Skeletal muscle tissue (tissue), 4 donors: ENCODE data around the gene PGM2L1. TPM values are rescaled to one million over a fixed set of nuclear protein-coding genes. Genes with fewer than 3 reads are reported as not detected.

Source experiments
- H3K27ac ChIP-seq: one replicate; pipeline ENCODE4 v1.7.0; 2013; ENCODE audit warnings: mild to moderate bottlenecking, low read depth, low read length, inconsistent platforms
- H3K27me3 ChIP-seq, 3 donors: one replicate each; pipeline ENCODE4 v1.7.0; 2013; ENCODE audit warnings: low read length in 3 of 3; ENCODE audit not compliant: control insufficient read depth in 3 of 3, insufficient read depth in 3 of 3
- H3K36me3 ChIP-seq, 3 donors: one replicate each; pipeline ENCODE4 v1.7.0; 2013; ENCODE audit warnings: low read length in 3 of 3; ENCODE audit not compliant: control insufficient read depth in 3 of 3, insufficient read depth in 3 of 3
- H3K4me1 ChIP-seq, 3 donors: one replicate each; pipeline ENCODE4 v1.7.0; 2013; ENCODE audit warnings: low read length in 3 of 3, mild to moderate bottlenecking in 3 of 3; ENCODE audit not compliant: control insufficient read depth in 3 of 3, insufficient read depth in 3 of 3
- H3K4me3 ChIP-seq, 3 donors: one replicate each; pipeline ENCODE4 v1.7.0; 2013; ENCODE audit warnings: low read length in 3 of 3
- H3K9ac ChIP-seq, 3 donors: one replicate each; pipeline ENCODE4 v1.7.0; 2013; ENCODE audit warnings: low read length in 3 of 3, mild to moderate bottlenecking in 3 of 3, moderate library complexity in 2 of 3, low read depth in 1 of 3
- H3K9me3 ChIP-seq, 3 donors: one replicate each; pipeline ENCODE4 v1.7.0; 2013; ENCODE audit warnings: low read length in 3 of 3; ENCODE audit not compliant: control insufficient read depth in 3 of 3
- total RNA-seq: library from RNA; depleted of rRNA; stranded (reverse); fragments of >200 nt; gene quantifications from one replicate; pipeline ENCODE4 v1.2.3, GENCODE V29; 2014
- donor health status: Osteomylitis.

Gene PGM2L1
- total RNA-seq, 1 donor from 2014 or later = 5.2 TPM

- no peaks in the 10 kb centered on the region for H3K9me3 ChIP-seq
- H3K27me3 ChIP-seq = no peaks in the 10 kb centered on the region
- H3K36me3 ChIP-seq = no peaks in the 10 kb centered on the region
- H3K27ac ChIP-seq = peak overlapping the region; percentile 90
- peaks cover 30 to 33% (median 32%) of the 10 kb centered on the region in 3 donors for H3K4me1 ChIP-seq
- H3K9ac ChIP-seq = no peak overlapping the region
- no peak overlapping the region for H3K4me3 ChIP-seq
Observed at GRCh38 chr11:74326665-74327064, 71.6 kb downstream of the PGM2L1 start.

DNA sequence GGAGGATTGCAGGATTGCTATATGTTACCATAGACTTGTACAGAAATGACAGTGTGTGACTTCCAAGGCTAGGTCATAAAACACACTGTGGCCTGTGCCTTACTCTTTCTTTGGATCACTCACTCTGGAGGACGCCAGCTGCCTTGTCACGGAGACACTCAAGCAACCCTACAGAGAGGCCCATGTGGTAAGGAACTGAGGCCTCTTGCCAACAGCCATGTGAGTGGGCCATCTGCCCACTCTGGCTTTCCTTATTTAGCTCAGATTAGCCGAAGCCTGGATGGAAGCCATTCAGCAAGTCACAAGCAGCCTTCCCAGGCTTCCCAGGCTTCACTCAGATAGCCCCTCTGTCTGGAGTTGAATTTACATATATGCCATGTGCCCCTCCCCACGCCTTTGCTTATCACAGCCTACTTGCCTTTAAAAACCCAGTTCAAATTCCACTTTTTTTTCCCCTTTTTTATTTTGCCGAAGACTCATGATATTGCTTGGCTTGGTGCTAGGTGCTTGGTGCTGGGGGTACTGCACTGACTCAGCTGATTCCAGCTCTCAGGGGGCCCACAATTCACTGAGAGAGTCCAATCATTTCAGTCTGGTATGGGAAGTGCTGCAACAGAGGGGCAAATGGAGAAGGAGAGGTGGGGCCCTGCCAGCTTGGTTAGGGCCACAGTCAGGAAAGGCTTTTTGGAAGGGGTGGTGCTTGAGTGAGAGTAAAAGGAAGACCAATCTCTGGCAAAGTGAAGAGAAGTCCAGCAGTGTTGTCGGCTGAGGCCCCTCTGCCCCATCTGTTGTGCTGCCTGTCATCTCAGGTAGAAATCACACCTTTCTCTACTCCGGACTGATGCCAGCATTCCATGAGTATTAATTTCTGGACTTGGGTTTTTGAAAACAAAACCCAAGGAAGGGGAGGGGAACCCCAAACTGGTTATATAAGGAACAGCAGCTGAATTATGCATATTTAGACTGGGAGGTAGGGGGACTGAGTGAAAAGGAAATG, 72.3 kb downstream of the PGM2L1 start:
- Histone ChIP-seq H3K36me3 (no peaks in the 10 kb centered on the region), H3K9ac (peak overlapping the region; percentile 50 to 69 (median 65)), H3K9me3 (no peaks in the 10 kb centered on the region), H3K27ac (peak overlapping the region; percentile 90), H3K4me1 (peaks cover 32 to 35% (median 34%) of the 10 kb centered on the region in 3 donors), H3K27me3 (no peaks in the 10 kb centered on the region), H3K4me3 (peak overlapping the region in 2 of 3 donors; percentile 25 to 49)

DNA sequence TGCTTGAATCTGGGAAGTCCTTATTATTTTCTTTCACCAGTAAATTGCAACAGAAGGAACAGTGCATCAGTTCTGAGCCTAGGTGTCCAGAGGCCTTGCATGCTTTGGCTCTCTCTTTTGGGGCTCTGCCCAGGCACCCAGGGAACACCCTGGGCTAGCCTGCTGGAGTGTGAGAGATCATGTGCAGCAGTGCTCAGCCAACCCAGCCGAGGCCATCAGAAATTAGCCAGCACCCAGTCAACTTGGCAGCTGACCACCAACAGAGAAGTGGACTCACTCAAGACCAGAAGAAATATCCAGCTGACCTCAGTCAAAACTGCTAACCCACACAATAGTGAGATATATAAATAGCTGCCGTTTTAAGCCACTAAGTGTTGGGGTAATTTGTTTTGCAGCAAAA, 75.6 kb downstream of the PGM2L1 start:
- Histone ChIP-seq H3K4me1 (peaks cover 32 to 41% (median 34%) of the 10 kb centered on the region in 3 donors), H3K9ac (no peak overlapping the region), H3K36me3 (no peaks in the 10 kb centered on the region), H3K27me3 (no peaks in the 10 kb centered on the region), H3K4me3 (no peak overlapping the region), H3K9me3 (no peaks in the 10 kb centered on the region), H3K27ac (peak overlapping the region; percentile 37)

- peaks cover 28 to 35% (median 30%) of the 10 kb centered on the region in 3 donors for H3K4me1 ChIP-seq
- no peak overlapping the region for H3K27ac ChIP-seq
- H3K27me3 ChIP-seq = no peaks in the 10 kb centered on the region
- H3K9ac ChIP-seq = no peak overlapping the region
- H3K9me3 ChIP-seq = peaks cover 0 to 2% (median 0%) of the 10 kb centered on the region in 3 donors
- no peak overlapping the region for H3K4me3 ChIP-seq
- no peaks in the 10 kb centered on the region for H3K36me3 ChIP-seq
Observed at GRCh38 chr11:74321487-74322188, 76.6 kb downstream of the PGM2L1 start.

GRCh38 chr11:74320538-74320937, 77.7 kb downstream of the PGM2L1 start:
- Histone ChIP-seq H3K36me3 (no peaks in the 10 kb centered on the region), H3K27me3 (no peaks in the 10 kb centered on the region), H3K4me3 (no peak overlapping the region), H3K9ac (no peak overlapping the region), H3K9me3 (peaks cover 0 to 4% (median 0%) of the 10 kb centered on the region in 3 donors), H3K27ac (no peak overlapping the region), H3K4me1 (peaks cover 17 to 26% (median 19%) of the 10 kb centered on the region in 3 donors)

DNA sequence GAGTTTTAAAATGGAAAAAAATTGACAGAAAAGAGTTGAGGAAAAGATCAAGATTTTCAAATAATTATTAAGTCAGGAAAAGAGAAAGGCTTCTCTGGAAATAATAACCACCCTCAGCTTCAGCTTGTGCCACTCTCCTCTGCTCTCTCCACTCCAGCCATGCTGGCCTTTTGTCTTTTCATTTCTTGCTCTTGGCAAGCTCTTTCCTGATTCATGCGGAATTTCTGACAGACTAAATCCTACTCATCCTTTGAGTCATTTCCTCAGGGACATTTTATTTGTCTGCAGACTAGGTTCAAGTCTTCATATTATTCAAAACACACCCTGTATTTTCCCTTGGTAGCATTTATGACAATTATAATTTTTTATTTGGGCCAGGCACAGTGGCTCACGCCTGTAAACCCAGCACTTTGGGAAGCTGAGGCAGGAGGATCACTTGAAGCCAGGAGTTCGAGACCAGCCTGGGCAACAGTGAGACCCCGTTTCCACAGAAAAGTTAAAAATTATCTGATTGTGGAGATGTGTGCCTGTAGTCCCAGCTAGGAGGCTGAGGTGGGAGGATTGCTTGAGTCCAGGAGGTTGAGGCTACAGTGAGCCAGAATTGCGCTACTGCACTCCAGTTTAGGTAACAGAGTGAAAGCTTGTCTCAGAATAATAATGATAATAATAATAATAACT, 79.0 kb downstream of the PGM2L1 start:
- Histone ChIP-seq H3K27me3 (no peaks in the 10 kb centered on the region), H3K27ac (peak overlapping the region; percentile 2), H3K4me1 (peaks cover 14 to 23% (median 16%) of the 10 kb centered on the region in 3 donors), H3K9me3 (peaks cover 0 to 4% (median 0%) of the 10 kb centered on the region in 3 donors), H3K4me3 (no peak overlapping the region), H3K9ac (no peak overlapping the region), H3K36me3 (no peaks in the 10 kb centered on the region)

DNA sequence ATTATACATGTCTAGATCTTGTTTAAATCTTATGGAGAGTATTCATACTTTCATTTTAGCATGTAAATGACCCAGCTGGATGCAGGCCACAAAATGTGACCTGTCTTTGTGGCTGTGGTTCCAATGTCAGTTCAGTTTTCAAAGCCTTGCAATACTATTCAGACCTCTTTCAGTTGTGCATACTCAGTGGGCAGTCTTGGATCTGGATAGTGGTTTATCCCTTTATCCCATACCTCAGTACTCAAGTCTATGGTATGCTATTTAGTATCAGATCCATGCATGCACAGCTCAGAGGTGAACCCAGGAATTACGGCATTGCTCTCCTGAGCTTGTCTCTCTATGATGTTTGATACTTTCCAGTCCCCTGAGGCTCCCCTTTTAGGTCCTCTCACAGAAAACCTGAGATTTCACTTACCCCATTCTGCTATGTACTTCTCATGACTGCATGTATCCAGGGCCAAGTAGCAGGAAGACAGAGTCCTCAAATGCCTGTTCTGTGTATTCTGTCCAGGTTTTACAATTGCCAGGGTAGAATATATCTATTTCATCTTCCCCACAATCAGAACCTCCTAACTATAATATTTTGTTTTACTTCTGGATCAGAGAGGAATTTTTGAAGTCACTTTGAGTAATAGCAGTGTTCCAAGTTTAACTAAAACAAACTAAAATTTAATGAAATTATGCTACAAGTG, 79.8 kb downstream of the PGM2L1 start:
- peak overlapping the region; percentile 2 for H3K27ac ChIP-seq

GRCh38 chr11:74316772-74317505, 81.3 kb downstream of the PGM2L1 start:
- no peak overlapping the region for H3K4me3 ChIP-seq
- no peaks in the 10 kb centered on the region for H3K36me3 ChIP-seq
- no peaks in the 10 kb centered on the region for H3K27me3 ChIP-seq
- H3K9me3 ChIP-seq = peaks cover 0 to 4% (median 3%) of the 10 kb centered on the region in 3 donors
- no peak overlapping the region for H3K27ac ChIP-seq
- no peak overlapping the region for H3K9ac ChIP-seq
- H3K4me1 ChIP-seq = peaks cover 3 to 11% (median 5%) of the 10 kb centered on the region in 3 donors

More for the DNA sequence above, 79.8 kb downstream of the PGM2L1 start:
- H3K9me3 ChIP-seq = peaks cover 0 to 4% (median 0%) of the 10 kb centered on the region in 3 donors
- H3K27me3 ChIP-seq = no peaks in the 10 kb centered on the region
- H3K4me3 ChIP-seq = no peak overlapping the region
- H3K4me1 ChIP-seq = peaks cover 14 to 23% (median 16%) of the 10 kb centered on the region in 3 donors
- no peaks in the 10 kb centered on the region for H3K36me3 ChIP-seq
- no peak overlapping the region for H3K9ac ChIP-seq
